Measurements from ENCODE around the gene DNAL4. TPM values are rescaled to one million over a fixed set of nuclear protein-coding genes. Genes with fewer than 3 reads are reported as not detected.
A peak's percentile ranks its signal among the peaks of the same experiment; 100 is the strongest.

Gene DNAL4
- total RNA-seq, 4 donors from 2014 or later: 6.7 to 12.8 (median 9.4) TPM

DNA sequence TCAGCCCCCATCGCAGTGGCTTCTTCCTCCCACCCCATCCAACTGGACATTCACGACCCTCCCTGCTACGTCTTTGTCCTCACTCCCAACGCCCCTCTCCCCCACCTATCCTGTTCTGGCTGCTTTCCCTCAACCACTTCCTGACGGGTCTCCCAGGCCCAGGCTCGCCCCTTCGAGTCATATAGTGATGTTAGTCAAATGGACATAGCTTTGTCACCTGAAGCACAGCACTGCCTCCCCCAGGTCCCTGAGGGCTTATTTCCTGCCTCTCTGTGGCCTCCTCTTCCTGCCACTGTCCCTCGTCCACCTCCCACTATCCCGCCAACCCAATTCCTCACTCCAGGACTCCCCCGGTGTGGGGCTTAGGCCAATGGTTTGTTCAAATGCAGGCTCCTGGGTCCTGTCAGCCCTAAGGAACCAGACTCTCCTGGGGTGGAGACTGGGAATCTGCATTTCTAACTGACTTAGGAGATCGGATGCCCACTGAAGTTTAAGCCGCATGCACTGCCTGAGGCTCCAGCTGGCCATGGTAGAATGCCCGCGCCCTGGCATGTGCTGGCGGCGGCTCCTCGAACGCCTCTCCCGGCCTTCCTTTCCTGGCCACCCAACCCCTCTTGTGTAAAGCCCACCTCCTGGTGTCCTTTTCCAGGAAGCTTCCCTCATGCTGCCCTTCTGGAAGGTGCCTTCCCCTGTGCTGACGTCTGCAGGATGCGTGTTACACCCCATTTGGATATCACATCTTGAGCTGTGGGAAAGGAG, 56.5 kb downstream of the DNAL4 start:
- DNase-seq (ENCODE audit: low spot score) (no peak), ATAC-seq (ENCODE audit: low FRiP score) (no peak)
- TF ChIP-seq, protein P1, sequence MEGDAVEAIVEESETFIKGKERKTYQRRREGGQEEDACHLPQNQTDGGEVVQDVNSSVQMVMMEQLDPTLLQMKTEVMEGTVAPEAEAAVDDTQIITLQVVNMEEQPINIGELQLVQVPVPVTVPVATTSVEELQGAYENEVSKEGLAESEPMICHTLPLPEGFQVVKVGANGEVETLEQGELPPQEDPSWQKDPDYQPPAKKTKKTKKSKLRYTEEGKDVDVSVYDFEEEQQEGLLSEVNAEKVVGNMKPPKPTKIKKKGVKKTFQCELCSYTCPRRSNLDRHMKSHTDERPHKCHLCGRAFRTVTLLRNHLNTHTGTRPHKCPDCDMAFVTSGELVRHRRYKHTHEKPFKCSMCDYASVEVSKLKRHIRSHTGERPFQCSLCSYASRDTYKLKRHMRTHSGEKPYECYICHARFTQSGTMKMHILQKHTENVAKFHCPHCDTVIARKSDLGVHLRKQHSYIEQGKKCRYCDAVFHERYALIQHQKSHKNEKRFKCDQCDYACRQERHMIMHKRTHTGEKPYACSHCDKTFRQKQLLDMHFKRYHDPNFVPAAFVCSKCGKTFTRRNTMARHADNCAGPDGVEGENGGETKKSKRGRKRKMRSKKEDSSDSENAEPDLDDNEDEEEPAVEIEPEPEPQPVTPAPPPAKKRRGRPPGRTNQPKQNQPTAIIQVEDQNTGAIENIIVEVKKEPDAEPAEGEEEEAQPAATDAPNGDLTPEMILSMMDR (IDR thresholded peaks at IDR 0.05): no peak

DNA sequence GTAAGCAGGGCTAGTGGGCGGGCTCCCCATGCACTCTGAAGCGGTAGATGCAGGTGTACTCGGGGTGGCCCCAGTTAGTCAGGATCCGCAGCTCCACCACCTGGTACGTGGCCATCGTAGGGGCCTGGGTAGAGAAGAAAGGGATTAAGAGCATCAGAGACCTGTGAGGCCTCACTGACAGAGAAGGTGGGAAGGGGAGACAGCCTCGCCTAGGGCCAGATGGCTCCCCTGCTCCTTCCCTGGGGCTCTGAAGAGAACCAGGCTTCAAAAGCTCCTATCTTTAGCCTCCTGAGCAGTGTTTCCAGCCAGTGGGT, 57.7 kb downstream of the DNAL4 start:
- TF ChIP-seq, protein P1 (IDR thresholded peaks at IDR 0.05): no peak
- ATAC-seq (ENCODE audit: low FRiP score) (no peak), DNase-seq (ENCODE audit: low spot score) (no peak)

DNA sequence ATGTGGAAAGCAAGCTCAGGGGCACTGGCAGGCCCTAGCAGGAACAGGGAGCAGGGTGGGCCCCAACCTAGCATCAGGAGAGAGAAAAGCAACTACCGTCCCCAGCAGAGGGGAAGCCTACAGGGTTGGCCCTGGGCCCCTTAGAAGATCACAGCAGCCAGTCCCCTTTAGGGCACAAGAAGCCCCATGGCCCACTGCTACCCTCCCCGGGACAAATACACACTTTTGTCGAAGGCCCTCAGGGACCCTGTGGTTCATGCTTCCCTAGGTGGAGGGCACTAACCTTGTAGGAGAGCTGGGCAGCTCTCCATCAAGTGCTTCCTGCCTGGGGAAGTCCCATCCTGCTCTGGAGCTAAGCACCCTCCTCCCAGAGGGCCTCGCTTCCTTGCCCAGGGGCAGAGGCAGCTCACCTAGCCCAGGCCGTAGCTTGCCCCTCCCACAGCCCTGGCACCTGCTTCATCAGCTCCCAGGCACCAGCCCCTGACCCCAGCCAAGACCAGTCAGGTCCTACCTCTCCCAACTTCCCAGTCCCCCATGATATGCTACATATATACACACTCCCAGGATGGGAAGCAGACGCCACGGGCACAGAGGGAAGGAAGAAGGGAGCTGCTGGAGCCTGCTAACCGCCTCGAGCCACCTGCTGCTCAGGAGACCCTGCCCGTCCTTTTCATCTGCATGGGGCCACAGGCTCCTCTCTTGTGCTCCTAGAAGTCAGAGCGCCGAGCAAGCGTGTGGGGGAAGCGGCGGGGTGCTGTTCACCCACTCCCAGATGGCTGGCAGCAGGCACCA, 58.3 kb downstream of the DNAL4 start:
- no peak for DNase-seq (ENCODE audit: low spot score)
- TF ChIP-seq, protein P1 (IDR thresholded peaks at IDR 0.05): no peak
- ATAC-seq (ENCODE audit: low FRiP score): no peak

DNA sequence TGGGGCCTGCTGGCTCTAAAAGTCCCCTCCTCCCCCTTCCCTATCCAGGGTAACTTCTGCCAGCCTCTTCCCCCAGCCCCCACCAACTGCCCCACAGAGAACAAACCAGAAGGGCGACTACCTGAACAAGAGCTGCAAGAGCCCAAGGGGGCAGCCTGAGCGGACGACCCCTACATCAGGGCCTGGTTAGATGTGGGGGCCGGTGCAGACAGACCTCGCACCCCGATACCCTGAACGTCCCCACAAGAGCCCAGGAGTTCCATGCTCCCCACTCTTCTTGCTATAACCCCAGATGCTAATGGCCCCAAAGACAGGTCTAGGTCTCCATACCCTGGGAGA, 58.8 kb downstream of the DNAL4 start:
- no peak for DNase-seq (ENCODE audit: low spot score)
- TF ChIP-seq, protein P1 (IDR thresholded peaks at IDR 0.05): no peak
- no peak for ATAC-seq (ENCODE audit: low FRiP score)

DNA sequence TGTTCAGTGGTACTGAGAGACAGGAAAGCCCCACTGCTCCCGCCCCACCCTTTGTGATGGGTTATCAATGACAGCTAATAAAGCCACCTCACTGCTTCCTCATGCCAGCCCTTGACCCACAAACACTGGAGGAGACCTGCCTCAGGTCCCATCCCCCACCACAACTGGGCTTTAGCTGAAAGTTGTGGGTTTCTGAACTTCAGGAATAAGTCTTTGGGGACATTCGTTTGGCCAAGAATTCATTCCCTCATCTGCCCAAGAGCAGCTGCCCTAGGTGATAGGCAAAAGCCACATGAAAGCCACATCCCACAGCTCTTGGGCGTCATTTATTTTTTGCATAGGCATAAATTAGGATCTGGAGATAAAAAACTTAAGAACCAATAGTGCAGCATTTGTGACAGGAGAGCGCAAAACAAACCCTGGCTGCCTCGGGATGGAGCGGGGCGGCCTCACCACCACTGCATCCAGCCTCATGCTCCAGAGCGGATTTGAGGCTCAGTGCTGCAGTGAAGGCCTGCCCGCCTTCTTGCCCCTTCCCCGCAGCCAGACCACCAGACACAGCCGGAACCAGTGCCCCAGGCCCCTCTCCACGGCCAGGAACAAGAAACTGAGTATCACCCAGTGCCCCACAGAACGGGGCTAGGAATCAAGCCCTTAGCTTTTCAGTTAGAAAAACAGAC, 59.4 kb downstream of the DNAL4 start:
- no peak for DNase-seq (ENCODE audit: low spot score)
- ATAC-seq (ENCODE audit: low FRiP score): no peak

DNA sequence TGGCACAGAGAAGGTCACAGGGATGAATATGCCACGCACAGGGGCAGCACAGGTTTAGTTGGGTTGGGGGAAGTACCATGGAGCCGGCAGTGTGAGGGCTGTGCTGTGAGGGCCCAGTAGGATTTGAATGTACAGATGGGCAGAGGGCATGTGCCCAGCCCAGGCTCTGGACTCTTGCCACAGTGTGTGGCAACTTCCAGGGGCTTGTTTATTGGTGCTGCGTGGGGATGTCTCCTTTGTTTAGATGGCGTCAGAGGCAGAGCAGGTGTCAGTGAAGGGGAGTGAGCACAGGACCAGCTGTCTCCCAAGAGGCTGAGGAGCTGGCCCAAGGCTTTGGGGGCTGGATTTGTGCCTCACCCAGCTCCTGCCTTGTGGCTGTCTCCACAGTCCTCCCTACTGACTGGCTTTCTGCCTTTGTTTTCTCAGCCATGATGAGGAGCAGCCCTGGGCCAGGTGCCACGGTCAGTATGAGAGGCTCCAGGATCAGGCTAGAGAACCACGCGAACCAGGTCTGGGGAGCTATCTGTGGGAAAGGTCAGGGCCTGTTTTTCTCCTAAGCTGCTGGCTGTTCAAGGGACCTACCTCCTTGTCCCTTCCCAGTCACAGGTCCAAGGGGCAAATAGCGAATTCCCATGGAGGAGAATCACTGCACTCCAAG, 60.1 kb downstream of the DNAL4 start:
- TF ChIP-seq, protein P1 (IDR thresholded peaks at IDR 0.05): no peak
- peak; percentile 64 for ATAC-seq (ENCODE audit: low FRiP score)
- no peak for DNase-seq (ENCODE audit: low spot score)

More for the DNA sequence above, 59.4 kb downstream of the DNAL4 start:
- TF ChIP-seq, protein P1 (IDR thresholded peaks at IDR 0.05): no peak
